ENCODE measurements around the gene UTS2B.

DNA sequence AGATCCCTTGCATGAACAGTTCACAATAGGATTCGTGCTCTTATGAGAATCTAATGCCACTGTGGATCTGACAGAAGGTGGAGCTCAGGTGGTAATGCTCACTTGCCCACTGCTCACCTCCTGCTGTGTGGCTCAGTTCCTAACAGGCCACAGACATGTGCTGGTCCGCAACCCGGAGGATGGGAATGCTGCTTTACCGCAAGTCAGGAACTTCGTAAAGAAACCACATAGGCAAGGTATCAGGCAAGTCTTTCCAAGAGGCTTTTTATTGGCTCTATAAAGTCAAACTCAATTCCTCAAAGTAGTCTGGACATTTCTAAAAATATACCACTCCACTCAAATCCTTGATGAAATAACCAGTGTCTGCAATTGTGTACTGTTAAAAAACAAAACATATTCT is 75.2 kb downstream of the UTS2B start:
- TF ChIP-seq POLR2A (IDR thresholded peaks at IDR 0.05) (no peak), EP300 (IDR thresholded peaks at IDR 0.05) (no peak)
- TF ChIP-seq, protein P1, sequence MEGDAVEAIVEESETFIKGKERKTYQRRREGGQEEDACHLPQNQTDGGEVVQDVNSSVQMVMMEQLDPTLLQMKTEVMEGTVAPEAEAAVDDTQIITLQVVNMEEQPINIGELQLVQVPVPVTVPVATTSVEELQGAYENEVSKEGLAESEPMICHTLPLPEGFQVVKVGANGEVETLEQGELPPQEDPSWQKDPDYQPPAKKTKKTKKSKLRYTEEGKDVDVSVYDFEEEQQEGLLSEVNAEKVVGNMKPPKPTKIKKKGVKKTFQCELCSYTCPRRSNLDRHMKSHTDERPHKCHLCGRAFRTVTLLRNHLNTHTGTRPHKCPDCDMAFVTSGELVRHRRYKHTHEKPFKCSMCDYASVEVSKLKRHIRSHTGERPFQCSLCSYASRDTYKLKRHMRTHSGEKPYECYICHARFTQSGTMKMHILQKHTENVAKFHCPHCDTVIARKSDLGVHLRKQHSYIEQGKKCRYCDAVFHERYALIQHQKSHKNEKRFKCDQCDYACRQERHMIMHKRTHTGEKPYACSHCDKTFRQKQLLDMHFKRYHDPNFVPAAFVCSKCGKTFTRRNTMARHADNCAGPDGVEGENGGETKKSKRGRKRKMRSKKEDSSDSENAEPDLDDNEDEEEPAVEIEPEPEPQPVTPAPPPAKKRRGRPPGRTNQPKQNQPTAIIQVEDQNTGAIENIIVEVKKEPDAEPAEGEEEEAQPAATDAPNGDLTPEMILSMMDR (IDR thresholded peaks at IDR 0.05), result no peak

Data from ovary (tissue), 3 donors.